Right ventricle myocardium superior (tissue), 1 donor: ENCODE measurements around the gene EPC1. TPM values are rescaled to one million over a fixed set of nuclear protein-coding genes. Genes with fewer than 3 reads are reported as not detected.
"Not testable (repeated sequence)": the region's sequence is repeated elsewhere in the genome, so short reads cannot be mapped to it uniquely, and the experiment has no call there.

Source experiments
- ATAC-seq: fragments of 200-7000 bp; cut with Tn5 transposase; one replicate; pipeline ENCODE4 v1.9.1; 2020; ENCODE audit warnings: mild to moderate bottlenecking; ENCODE audit not compliant: poor library complexity
- DNase-seq: peaks from one replicate; pipeline ENCODE4 v3.0.0-alpha.2; 2020
- intact Hi-C: fragments of 100-400 bp; cut with DNase I; formaldehyde crosslinking; loops from one replicate; pipeline ENCODE4 v1.11.2; 2022
- total RNA-seq: library from RNA; stranded (reverse); fragmentation: NEBNext Ultra II Directional; extraction: Animal tissue kit (Norgen Biotek cat#: 25700); gene quantifications from one replicate; pipeline ENCODE4 v1.2.1, GENCODE V29; 2021
- donor health status: DM: no; HTN: yes; CAD: no; lungs with severe emphysema.

Gene EPC1
- total RNA-seq, 1 donor from 2014 or later: 17.3 TPM

- intact Hi-C loops: loop anchor here (2.0 kb wide), 1 partner anchor 72 kb away; the partner anchor contains the start of gene CCDC7
- ATAC-seq (no peak), DNase-seq (no peak)
Measured at GRCh38 chr10:32374605-32375004, 27.6 kb upstream of the EPC1 start.

- intact Hi-C loops: no loop called here
- DNase-seq: no peak
- ATAC-seq: no peak
Measured at GRCh38 chr10:32373496-32373895, 26.5 kb upstream of the EPC1 start.

- ATAC-seq: no peak
- intact Hi-C loops: no loop called here
- DNase-seq: no peak
Measured at GRCh38 chr10:32373031-32373430, 26.1 kb upstream of the EPC1 start.

- intact Hi-C loops: no loop called here
- DNase-seq: no peak
- ATAC-seq: no peak
Measured at GRCh38 chr10:32372000-32372875, 25.3 kb upstream of the EPC1 start.

DNA sequence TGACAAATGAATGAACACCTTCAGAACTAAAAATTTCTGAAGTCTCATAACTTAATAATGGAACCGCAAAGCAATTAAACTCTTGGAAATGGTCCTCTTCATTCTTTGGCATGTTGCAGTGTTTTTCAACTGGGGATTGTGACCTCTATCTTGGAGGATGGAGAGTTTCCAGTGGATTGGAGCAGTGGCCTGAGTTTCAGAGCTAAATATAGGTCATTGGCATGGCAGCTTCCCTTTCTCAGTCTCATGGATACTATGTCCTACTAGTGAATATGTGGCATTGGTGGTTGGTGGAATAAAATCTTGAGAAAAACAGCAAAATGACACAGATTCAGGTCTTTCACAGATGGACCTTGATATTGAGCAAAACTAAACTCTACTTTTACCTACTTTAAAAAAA lies 24.1 kb upstream of the EPC1 start:
- ATAC-seq: peak; percentile 80
- DNase-seq: no peak
- intact Hi-C loops: no loop called here

- DNase-seq (peak; percentile 58), ATAC-seq (peak; percentile 71)
- intact Hi-C loops: loop anchor here (5.0 to 10.0 kb wide), 2 partner anchors 111 to 173 kb away; no protein-coding TSS in a partner anchor
Measured at GRCh38 chr10:32367793-32368453, 21.0 kb upstream of the EPC1 start.

DNA sequence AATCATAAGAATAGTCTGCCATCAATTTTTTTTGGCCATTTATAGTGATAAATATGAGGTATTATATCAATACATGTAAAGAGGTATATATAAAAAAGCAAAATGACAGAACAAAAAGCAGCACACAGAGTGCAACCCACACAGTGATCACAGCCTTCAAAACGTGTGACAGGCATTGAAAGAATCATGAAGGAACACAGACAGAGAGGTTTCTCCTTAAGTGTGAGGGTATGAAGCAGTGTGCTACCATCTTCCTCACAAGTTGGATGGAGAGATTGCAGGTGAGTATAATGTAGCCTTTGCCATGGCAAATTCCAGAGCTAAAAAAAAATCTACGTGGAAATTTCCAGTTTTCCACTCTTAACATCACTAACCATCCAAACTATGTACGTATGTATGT lies 19.6 kb upstream of the EPC1 start:
- intact Hi-C loops: loop anchor here (5.0 to 10.0 kb wide), 2 partner anchors 109 to 172 kb away; no protein-coding TSS in a partner anchor
- ATAC-seq (no peak), DNase-seq (no peak)

GRCh38 chr10:32366111-32366510 lies 19.2 kb upstream of the EPC1 start:
- no peak for DNase-seq
- intact Hi-C loops: loop anchor here (5.0 to 10.0 kb wide), 2 partner anchors 109 to 171 kb away; no protein-coding TSS in a partner anchor
- no peak for ATAC-seq

DNA sequence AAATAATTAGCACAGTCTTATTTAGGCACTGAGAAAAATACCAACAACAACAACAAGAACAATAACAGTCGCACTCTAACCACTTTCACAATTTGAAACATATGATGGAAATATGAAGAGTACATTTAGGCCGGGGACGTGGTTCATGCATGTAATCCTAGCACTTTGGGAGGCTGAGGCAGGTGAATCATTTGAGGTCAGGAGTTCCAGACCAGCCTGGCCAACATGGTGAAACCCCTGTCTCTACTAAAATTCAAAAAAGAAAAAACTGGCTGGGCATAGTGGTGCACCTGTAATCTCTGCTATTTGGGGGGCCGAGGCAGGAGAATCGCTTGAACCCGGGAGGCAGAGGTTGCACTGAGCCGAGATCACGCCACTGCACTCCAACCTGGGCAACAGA lies 18.4 kb upstream of the EPC1 start:
- intact Hi-C loops: loop anchor here (5.0 to 10.0 kb wide), 2 partner anchors 108 to 171 kb away; no protein-coding TSS in a partner anchor
- ATAC-seq, DNase-seq: not testable (repeated sequence)

DNA sequence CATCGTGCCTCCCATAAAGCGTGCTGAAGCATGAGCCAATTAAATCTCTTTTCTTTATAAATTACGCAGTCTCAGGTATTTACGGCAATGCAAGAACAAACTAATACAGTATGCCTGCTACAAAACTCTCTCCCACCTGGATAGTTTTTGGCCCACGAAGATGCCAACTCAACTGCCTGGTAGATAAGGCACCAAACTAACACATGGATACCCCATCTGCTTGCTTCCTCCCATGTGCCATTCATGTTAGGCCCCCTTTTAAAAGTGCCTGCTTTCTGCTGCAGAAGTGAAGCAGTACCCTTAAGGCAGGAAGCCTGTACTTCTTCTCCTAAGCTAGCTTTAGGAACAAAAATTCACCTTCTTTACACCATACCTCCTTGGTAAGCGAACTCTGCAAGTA lies 15.6 kb upstream of the EPC1 start:
- intact Hi-C loops: loop anchor here (10.0 kb wide), 1 partner anchor 168 kb away; no protein-coding TSS in a partner anchor
- DNase-seq (no peak), ATAC-seq (no peak)

DNA sequence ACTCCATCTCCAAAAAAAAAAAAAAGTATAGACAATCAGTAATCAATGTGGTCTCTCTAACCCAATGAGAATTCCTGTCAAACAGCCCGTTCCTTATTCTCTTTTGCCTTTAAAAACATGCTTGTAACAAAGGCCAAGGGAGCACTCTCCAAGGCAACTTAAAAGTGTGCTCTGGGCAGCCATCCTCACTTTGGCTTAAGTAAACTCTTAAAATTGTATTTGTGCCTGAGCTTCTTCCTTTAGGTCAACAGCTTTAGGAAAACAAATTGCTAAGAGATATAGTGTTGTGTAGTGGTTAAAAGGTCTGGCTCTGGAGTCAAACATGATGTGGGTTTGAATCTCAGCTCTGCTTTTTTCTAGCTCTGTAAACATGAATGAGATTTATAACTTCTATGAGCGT lies 13.9 kb upstream of the EPC1 start:
- intact Hi-C loops: loop anchor here (10.0 kb wide), 1 partner anchor 166 kb away; no protein-coding TSS in a partner anchor
- ATAC-seq (no peak), DNase-seq (no peak)

DNA sequence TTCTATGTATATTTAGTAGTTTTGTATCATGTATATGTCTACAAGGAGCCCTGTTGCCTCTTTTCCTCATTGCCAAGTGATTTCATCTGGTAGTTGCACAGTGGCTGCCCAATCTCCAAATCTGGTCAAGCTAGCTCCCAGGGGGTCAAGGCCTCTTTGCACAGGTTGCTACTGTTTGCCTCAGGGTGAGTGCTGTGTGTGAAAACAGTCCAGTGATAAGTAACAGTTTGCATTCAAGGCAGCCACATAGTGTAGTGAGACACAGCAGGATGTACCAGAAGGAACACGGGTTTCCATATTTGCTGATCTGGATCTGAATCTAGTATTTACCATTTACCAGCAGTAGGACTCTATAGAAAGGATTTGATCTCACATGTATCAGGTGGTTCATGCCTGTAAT lies 13.3 kb upstream of the EPC1 start:
- ATAC-seq (no peak), DNase-seq (no peak)
- intact Hi-C loops: loop anchor here (10.0 kb wide), 1 partner anchor 165 kb away; no protein-coding TSS in a partner anchor

- no peak for DNase-seq
- intact Hi-C loops: no loop called here
- no peak for ATAC-seq
Measured at GRCh38 chr10:32357056-32357735, 10.2 kb upstream of the EPC1 start.

- intact Hi-C loops, ATAC-seq, DNase-seq: not testable (repeated sequence)
Measured at GRCh38 chr10:32354690-32355089, 7.7 kb upstream of the EPC1 start.

- intact Hi-C loops: no loop called here
- ATAC-seq (no peak), DNase-seq (no peak)
Measured at GRCh38 chr10:32350811-32351350, 3.9 kb upstream of the EPC1 start.

DNA sequence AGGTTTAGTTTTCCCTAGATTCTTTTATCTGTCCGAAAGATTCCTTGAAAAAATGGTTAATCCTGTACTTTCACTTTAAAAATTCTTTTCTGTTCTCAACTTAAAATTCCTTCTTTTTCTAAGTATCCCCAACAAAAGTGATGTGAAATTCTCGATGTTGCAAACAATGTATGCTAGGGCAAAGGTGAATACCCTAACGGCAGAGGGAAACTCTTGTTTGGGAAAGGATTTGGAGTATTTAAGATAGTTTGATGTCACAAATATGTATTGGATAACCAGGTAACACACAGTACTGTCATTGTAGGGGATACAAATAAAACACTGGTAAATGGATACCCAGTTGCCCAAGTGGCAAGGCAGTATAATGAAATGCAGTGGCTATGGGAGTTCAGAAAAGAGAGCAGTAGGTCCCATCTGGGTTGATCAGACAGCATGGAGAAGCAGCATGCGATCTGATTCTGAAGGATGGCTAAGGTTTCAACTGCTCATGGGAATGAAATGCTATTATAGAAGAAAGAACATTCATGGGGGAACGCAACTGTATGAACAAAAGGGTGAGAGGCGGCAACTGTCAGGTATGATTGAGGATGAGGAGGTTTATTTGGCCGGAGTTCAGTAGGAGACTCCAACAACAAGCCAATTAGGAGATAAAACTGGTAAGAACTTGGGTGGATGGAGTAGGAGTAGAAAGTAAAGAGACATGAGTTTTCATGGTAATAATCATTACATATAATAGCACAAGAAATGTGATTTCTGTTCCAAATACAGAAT lies 3.2 kb upstream of the EPC1 start:
- DNase-seq (no peak), ATAC-seq (no peak)
- intact Hi-C loops: loop anchor here (5.0 kb wide), 1 partner anchor 93 kb away; no protein-coding TSS in a partner anchor

- intact Hi-C loops: loop anchor here (5.0 kb wide), 1 partner anchor 92 kb away; no protein-coding TSS in a partner anchor
- no peak for ATAC-seq
Measured at GRCh38 chr10:32349199-32349585, 2.2 kb upstream of the EPC1 start.

More at GRCh38 chr10:32349199-32349585, 2.2 kb upstream of the EPC1 start:
- DNase-seq: no peak
